GM12891 (cell line): Measurements from ENCODE around the gene AMBRA1.
"Not testable (repeated sequence)": the region's sequence is repeated elsewhere in the genome, so short reads cannot be mapped to it uniquely, and the experiment has no call there.

Experiments used
- DNase-seq: peaks from one replicate; pipeline ENCODE4 v3.0.0; 2011; ENCODE audit warnings: low spot score; ENCODE audit not compliant: insufficient read length
- FAIRE-seq: peaks from 2 replicates; lab custom pipeline; 2011; peaks lifted over from hg19 to GRCh38; lab: Jason Lieb, UNC
- PAX5 ChIP-seq: IDR thresholded peaks from 2 replicates; pipeline ENCODE4 v1.6.1; 2011; ENCODE audit warnings: low read length, moderate library complexity, mild to moderate bottlenecking; ENCODE audit not compliant: insufficient read depth, severe bottlenecking
- POLR2A ChIP-seq: IDR thresholded peaks from 2 replicates; pipeline ENCODE4 v1.6.1; 2011; ENCODE audit warnings: low read depth, low read length, control low read depth
- POLR2AphosphoS5 ChIP-seq: IDR thresholded peaks from 2 replicates; pipeline ENCODE4 v1.6.1; 2011; ENCODE audit warnings: low read depth, low read length, control low read depth
- POU2F2 ChIP-seq: IDR thresholded peaks from 2 replicates; pipeline ENCODE4 v1.6.1; 2011; ENCODE audit warnings: low read depth, mild to moderate bottlenecking, control low read depth, low read length, moderate library complexity
- SPI1 ChIP-seq: IDR thresholded peaks from 2 replicates; pipeline ENCODE4 v1.6.1; 2011; ENCODE audit warnings: low read depth, low read length, control low read depth
- TAF1 ChIP-seq: IDR thresholded peaks from 2 replicates; pipeline ENCODE4 v1.6.1; 2011; ENCODE audit warnings: low read depth, low read length, control low read depth

AMBRA1 gene

DNA sequence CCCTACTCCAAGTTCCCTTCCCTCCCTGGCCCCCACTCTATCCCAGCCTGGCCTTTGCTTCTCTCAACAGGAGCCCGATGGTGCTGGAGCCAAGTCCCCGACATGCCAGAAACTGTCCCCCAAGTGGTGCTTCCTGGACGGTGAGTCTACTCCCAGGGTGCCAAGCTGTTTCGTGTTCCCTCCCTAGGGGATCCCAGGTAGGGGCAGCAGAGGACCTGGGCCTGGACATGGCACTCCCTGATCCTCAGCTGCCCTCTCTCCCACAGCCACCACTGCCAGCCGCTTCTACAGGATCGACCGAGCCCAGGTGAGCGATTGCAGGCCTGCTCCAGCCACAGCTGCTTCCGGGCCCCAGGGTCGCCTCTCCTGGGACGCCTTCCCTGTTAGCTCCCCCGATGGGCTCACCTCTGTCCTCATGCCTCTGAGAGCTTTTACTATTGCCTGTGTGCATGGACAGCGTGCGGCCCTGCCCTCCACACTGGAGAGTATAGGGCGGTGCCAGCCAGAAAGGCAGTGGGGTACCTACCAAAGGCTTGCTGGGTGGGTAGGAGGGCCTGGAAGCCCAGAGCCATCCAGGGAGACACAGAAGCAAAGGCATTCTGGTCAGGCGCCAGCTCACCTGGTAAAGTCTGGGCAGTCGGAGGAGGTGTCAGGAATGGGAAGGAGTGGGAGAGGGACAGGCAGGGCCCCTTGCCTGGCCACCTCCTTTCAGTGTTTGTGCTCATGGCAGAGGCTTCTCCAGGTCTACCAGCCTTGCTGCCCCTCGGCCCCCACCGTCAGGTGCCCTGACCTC, 217.4 kb downstream of the AMBRA1 start:
- DNase-seq (no peak), FAIRE-seq (no peak)
- TF ChIP-seq POLR2AphosphoS5 (no peak), PAX5 (no peak), TAF1 (no peak), POLR2A (no peak), POU2F2 (no peak)

DNA sequence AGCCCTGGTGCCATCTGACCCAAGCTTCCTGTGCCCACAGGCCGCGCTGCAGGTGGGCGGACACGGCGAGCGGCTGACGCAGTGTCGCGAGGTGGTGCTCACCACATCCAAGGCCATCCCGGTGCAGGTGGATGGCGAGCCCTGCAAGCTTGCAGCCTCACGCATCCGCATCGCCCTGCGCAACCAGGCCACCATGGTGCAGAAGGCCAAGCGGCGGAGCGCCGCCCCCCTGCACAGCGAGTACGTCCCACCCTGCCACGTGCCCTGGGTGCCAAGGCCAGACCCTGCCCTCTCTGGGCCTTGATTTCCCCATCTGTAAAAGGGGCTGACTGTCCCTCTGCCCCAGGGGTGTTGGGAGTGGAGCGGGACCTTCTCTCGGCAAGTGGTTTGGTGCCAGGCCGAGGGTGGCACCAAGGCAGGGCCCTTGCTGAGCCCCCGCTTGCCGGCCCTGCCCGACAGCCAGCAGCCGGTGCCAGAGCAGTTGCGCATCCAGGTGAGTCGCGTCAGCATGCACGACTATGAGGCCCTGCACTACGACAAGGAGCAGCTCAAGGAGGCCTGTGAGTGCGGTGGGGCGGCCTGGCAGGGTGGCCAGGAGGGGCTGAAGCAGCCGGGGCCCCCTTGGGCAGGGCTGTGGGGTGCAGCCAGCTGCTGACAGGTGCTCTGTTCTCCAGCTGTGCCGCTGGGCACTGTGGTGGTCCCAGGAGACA, 218.3 kb downstream of the AMBRA1 start:
- TF ChIP-seq PAX5 (no peak), TAF1 (no peak), POLR2AphosphoS5 (no peak), POU2F2 (no peak), POLR2A (no peak), SPI1 (no peak)
- FAIRE-seq (no peak), DNase-seq (no peak)

DNA sequence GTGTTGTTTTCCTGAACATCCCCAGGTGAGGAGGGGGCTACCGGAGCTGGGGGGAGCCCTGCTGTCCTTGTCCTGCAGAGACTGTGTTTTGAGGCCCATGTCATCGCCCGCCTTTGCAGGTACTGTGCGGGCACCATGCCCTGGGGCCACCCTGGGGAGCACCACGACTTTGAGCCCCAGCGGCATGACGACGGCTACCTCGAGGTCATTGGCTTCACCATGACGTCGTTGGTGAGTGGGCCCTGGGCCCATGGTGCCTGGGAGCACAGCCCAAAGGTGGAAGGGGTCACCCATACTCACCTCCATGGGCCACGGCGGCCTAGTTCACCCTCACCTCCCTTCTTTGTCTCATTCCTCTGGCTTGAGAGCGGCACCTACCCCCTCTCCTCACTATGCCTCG, 219.0 kb downstream of the AMBRA1 start:
- no peak for FAIRE-seq
- TF ChIP-seq POLR2AphosphoS5 (no peak), POLR2A (no peak), TAF1 (no peak), PAX5 (no peak), SPI1 (no peak), POU2F2 (no peak)
- no peak for DNase-seq

DNA sequence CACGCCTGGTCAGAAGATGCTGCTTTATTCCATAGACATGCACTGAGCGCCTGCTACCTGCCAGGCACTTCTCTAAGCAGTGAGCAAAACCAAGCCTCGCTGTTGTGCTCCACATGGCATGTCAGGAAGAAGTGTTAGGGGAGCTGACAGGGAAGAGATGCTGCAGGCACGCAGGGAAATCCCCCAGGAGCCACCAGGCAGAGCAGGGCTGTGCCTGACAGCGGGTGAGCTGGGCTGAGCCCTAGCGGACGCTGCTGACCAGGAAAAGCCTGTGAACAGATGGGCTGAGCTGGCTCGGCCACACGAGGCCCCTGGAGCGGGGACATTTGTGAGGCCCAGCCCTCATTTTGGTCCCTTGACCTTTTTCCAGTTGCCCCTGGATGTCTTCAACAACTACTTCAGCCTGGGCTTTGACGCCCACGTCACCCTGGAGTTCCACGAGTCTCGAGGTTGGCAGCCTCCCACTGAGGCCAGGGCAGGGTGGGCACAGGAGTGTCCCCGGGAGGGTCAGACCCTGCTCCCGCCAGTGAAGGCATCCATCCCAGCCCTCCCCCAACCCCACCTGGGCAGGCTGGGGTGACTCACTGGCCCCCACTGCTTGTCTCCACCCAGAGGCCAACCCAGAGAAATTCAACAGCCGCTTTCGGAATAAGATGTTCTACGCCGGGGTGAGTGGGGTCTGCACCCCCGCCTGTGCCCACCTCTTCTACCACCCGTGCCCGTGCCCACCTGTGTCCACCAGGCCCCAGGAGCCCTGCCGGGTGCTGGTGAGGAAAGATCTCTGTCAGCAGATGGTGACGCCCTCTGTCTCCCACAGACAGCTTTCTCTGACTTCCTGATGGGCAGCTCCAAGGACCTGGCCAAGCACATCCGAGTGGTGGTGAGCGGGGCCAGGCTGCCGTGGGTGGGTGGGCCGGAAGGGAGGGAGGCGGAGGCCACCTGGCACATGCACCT, 219.8 kb downstream of the AMBRA1 start:
- FAIRE-seq (no peak), DNase-seq (no peak)
- no peak for TF ChIP-seq SPI1
- no peak for TF ChIP-seq TAF1
- TF ChIP-seq POLR2AphosphoS5: no peak
- no peak for TF ChIP-seq POU2F2

DNA sequence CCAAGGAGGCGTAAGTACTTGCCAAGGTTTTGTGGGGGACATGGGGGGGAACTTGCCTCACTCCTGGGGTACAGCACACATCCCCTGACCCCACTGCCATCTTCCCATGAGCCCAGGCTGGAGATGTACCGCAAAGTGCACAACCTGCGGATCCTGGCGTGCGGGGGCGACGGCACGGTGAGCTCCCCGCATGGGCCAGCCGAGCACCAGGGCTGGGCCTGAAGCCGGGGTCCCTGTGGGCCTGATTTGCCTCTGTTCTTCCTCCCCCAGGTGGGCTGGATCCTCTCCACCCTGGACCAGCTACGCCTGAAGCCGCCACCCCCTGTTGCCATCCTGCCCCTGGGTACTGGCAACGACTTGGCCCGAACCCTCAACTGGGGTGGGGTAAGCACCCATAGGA, 221.3 kb downstream of the AMBRA1 start:
- not testable (repeated sequence) for DNase-seq, FAIRE-seq

DNA sequence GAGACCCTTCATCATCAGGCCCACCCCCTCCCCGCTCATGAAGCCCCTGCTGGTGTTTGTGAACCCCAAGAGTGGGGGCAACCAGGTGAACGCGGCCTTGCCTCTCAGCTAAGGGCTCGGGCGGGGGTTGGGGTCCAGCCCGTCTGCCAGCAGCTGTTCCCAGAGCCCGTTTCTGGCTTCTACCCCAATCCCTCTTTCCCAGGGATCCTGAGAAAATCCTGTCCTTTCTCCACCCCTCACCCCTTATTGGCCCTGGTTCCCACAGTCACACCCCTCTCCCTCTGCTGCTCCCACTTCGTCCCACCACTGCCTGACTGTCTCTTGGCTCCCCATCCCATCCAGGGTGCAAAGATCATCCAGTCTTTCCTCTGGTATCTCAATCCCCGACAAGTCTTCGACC, 221.7 kb downstream of the AMBRA1 start:
- DNase-seq (no peak), FAIRE-seq (no peak)
- no peak for TF ChIP-seq POU2F2
- TF ChIP-seq SPI1: no peak
- no peak for TF ChIP-seq TAF1
- TF ChIP-seq PAX5: no peak
- no peak for TF ChIP-seq POLR2A
- TF ChIP-seq POLR2AphosphoS5: no peak

DNA sequence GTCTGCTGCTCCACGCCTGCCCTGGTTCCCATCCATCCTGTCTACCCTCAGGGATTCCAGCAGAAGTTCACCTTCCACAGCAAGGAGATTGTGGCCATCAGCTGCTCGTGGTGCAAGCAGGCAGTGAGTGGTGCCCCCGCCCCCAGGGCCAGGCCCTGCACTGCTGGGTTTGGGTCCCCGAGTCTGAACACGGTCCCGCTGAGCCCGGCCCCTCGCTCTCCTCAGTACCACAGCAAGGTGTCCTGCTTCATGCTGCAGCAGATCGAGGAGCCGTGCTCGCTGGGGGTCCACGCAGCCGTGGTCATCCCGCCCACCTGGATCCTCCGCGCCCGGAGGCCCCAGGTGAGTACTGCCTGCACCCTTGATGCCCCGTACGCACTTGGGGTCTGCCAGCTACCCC, 222.6 kb downstream of the AMBRA1 start:
- not testable (repeated sequence) for DNase-seq

DNA sequence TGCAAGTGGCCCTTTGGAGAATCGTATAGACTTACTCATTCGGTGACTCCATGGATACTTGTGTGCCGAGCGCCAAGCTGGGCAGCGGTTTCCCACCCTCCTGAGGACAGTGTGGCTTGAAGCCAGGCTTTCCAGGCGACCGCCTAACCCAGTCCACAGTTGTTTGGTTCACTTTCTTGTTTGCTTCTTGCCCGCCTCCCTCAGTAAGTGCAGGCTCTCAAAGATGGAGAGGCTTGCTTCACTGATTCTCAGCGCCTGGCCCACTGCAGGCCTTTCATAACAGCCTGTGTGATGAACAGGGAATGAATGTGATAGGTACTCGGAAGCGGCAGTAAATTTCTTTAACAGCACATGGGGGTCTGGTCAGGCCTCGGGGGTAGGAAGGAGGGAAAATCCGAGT, 223.6 kb downstream of the AMBRA1 start:
- DNase-seq (no peak), FAIRE-seq (no peak)
- TF ChIP-seq POLR2AphosphoS5: no peak

More for the DNA sequence above, 222.6 kb downstream of the AMBRA1 start:
- FAIRE-seq: not testable (repeated sequence)

DNA sequence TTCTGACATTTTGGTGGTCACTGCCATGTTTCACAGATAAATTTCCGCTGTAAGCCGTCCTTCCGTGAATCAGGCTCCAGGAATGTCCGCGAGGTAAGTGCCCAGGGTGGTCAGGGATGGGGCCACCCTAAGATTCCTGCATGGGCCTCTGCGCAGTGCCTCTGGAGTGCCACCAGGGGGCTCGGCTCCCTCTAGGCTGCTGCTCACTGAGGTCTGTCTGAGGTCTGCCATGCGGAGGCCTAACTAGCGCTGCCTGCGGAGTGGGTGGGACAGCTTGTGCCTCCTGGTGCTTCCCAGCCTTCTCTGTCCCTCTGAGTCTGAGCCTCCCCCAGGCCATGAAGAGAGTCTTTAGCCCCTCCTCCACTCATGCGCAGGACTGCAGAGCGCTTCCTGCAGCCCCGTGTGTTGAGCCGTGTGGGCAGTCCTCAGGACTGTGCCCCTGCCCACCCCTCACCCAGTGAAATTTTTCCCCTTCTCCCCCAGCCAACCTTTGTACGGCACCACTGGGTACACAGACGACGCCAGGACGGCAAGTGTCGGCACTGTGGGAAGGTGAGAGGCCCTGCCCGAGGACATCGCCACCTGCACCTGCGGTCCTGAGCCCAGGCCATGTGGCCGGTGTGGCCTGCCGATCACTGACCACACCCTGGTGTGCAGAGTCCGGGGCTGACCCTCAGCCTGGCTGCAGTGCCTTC, 224.2 kb downstream of the AMBRA1 start:
- 0 out of 2 replicates have a peak, but pooled peaks have one; percentile 15 for TF ChIP-seq POLR2AphosphoS5
- TF ChIP-seq SPI1: no peak
- no peak for TF ChIP-seq PAX5
- no peak for TF ChIP-seq POLR2A
- DNase-seq (peak; percentile 82), FAIRE-seq (peak; percentile 83)

DNA sequence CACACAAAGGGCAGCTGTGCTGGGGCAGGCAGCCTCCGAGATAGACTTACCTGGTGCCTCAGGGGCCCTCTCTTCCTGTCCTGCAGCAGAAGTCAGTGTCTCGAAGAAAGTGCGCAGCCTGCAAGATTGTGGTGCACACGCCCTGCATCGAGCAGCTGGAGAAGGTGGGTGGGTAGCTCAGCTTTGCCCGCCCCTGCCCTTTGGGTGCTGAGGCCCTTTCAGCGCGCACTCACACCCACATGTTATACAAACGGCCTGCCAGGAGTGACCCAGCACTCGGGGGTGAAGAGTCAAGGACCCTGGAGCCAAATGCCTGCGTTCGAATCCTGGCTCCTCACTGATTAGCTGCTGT, 225.9 kb downstream of the AMBRA1 start:
- FAIRE-seq (no peak), DNase-seq (no peak)
- TF ChIP-seq POLR2AphosphoS5: no peak
- TF ChIP-seq POU2F2: no peak
- TF ChIP-seq PAX5: no peak
